Middle frontal gyrus (tissue), 1 donor: ENCODE data around the gene NAA30.

Experiments used
- DNase-seq: peaks from one replicate; pipeline ENCODE4 v3.0.0-alpha.2; 2015; ENCODE audit warnings: low spot score; ENCODE audit errors: extremely low spot score

The NAA30 gene

GRCh38 chr14:57392830-57393229, 2.4 kb downstream of the NAA30 start:
- no peak for DNase-seq

DNA sequence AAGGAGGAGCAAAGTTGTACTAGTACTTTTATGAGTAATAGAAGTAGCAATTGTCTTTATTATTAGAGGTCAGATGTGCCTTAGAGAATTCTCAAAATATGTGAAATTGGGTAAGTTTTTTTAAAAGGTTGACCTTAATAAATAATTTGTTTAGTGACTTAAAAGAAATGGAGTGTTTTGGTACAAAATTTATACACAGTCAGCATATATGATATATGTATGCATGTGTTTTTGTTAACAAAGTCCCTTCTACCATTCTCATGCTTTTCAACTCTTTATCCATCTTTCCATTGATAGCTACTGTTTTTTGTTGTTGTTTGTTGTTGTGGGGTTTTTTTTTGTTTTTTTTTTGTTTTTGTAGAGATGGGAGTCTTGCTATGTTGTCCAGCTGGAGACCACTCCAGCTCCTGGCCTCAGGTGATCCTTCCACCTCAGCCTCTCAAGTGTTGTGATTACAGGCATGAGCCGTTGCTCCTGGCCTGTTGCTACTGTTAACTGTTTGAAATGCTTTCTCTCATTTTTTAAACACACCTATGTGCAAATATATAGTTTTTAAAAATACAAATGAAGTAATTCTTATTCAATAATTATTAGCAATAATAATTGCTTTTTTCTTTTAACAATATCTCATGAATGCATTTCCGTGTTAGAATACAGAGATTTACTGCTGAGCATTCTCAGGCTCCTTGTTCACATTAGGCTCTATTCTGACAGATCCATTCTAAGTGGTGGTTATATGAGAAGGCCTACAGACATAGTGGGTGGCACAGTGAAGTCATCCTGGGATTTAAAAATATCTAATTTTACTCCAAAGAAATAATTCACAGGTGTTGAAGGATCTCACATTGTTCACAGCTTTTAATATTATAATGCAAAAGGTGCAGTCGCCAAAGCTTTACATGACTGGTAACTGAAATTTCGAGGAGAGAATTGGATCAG, 10.4 kb downstream of the NAA30 start:
- no peak for DNase-seq

GRCh38 chr14:57401501-57401900, 11.1 kb downstream of the NAA30 start:
- no peak for DNase-seq

DNA sequence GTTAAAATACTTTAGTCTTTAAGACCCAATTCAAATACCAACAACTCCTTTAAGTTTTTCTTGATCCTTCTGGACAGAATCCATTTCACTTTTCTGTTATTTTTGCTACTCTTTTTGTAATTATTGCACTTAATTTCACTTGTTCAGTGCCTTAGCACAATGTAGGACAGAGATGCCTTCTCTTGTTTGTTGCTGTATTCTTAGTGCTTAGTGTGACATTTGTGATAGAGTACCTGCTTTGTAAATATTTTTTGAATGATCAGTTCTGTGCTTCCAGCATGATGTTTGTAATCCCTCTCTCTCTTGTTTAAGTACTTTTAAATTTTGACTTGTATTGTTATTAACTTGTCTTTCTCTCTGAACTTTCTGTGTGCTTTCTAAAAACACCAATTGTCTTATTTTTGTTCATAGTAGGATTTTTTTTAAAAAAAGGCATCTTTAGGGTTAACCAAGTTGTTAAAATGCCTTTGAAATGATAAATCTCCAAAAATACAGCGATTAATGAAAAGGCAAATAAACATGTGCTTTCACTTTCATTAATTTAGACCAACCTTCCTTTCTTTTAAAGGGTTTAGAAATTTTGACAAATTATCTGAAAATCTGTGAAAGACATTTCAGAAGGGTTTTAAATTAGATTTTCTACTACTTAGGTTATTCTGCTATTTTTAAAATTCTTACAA, 11.9 kb downstream of the NAA30 start:
- DNase-seq: no peak

DNA sequence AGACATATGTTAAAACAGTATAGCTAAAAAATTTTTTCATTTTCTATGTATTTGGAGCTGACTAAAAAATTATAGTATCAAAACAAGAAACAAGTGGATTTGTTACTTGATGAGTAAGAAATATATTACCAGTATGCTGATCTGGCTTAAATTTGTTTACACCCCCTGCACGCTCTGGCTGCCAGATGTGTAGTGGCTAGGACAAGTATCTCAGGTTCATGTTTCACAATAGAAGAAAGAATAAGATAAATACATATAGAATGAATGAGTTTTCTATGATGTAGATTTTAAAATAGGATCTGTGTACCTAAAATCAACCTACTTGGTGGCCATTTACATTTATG, 13.1 kb downstream of the NAA30 start:
- DNase-seq: no peak

DNA sequence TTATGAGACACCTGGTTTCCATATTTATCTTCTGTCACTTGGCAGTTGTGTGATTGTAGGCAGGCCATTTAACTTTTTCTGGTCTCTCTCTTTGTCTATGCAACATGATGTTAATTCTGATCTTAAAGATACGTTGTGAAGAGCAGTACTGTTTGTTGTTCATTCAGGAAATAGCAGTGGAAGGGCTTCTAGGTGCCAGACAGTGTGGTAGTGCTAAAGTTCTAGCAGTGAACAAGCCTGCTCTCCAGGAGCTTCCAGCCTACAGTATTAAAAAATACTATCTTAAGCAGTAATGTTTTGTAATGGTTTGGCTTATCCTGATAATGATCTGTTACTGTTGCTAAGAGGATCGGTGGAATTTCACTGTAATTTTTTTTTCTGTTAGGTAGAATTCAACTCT, 15.2 kb downstream of the NAA30 start:
- DNase-seq: no peak

GRCh38 chr14:57408037-57408436, 17.7 kb downstream of the NAA30 start:
- DNase-seq: no peak

DNA sequence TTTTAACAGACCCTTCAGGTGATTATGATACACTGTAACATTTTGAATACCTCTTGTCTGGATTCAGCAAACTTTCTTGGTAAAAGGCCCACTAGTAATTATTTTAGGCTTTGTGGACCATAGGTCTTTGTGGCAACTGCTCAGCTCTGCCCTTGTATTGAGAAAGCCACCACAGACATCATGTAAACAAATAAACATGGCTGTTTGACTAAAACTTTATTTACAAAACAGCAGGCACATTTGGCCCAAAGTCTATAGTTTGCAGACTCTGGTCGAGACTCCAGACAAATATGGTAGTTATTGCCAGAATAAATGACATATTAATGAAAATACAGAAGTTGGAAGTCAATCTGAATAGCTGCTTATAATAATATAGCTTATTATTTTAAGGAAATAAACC, 18.2 kb downstream of the NAA30 start:
- DNase-seq: no peak

DNA sequence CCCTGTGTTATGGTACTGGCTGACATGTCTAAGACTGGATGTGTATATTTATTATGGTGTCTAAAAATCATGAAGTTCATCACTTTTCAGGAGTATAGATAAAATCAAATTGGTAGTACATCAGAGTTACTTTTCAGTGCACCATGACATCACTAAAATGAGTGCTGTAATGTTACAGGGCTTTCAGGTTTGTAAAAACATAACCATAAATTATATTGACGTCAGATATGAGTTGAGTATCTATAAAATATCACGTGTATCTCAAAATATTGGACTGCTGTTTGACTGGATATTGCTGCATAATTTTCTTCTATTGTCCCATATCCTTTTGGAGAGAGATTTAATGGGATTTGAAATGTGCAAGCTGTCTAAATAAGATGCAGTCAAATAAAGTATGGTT, 22.0 kb downstream of the NAA30 start:
- no peak for DNase-seq

DNA sequence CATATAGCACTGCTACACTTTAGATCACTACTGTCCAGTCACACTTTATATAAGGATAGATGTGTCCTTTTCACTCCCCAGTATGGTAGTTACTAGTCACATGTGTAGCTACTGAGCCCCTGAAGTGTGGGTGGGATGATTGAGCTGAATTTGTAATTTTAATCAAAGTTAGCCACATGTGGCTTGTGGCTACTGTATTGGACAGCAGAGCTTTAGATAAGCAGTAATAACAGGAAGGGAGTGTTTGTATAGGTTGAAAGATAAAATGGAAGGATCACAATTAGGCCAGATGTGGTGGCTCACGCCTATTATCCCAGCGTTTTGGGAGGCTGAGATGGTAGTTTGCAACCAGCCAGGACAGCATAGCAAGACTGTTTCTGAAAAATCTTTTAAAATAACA, 23.5 kb downstream of the NAA30 start:
- no peak for DNase-seq

DNA sequence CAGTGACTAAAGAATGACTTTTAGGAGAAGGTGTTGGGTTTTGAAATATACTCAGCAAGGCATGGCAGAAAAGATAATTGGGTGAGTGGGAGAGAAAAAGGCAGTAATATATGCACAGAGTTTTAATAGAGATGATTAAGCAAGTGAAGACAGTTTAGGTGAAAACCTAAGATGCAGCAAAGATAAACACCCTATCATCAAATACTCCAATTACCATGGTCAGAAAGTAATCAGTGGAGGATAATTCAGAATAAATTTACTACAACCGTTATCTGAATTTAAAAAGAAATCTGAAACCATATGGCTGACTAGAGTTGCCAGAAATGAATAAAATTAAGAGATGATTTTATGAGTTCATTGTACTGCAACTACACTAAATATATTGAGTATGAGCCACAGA, 26.8 kb downstream of the NAA30 start:
- no peak for DNase-seq

DNA sequence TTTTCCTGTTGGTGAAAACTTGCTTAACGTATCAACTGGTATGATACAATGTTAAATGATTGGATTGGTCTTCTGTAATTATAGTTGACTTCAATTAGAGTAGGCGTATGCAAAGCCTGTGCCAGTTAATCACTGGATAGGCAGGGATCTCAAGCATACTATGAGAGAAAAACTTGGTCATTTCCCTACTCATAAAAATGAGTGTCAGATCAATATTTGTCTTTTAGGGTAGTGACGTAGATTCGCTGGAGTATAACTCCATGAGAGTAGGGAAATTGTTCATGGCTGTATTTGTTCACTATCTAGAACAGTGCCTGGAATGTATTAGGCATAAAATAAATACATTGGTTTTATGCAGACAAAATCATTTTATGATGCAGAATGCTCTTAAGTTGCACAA, 28.6 kb downstream of the NAA30 start:
- DNase-seq: no peak

GRCh38 chr14:57420033-57420432, 29.6 kb downstream of the NAA30 start:
- no peak for DNase-seq

DNA sequence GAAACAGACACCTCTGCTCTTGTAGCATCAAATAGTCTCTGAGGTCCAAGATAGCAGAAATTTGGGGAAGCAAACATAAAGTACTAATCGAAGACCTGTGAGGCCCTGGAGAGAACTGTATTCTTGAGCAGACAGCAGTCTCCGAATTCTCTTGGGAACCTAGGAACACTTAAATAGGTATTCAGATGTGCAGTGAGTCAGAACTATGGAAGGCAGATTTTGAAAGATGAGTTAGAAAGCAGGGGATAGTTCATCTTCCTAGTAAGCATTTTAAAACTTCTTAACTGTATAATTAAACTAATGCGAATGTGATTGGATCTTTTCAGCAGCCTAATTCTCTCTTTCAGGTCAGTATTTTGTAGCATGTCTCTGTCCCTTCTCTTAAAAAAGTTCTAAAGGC, 30.6 kb downstream of the NAA30 start:
- DNase-seq: no peak

GRCh38 chr14:57435923-57436322, 45.5 kb downstream of the NAA30 start:
- DNase-seq: no peak

DNA sequence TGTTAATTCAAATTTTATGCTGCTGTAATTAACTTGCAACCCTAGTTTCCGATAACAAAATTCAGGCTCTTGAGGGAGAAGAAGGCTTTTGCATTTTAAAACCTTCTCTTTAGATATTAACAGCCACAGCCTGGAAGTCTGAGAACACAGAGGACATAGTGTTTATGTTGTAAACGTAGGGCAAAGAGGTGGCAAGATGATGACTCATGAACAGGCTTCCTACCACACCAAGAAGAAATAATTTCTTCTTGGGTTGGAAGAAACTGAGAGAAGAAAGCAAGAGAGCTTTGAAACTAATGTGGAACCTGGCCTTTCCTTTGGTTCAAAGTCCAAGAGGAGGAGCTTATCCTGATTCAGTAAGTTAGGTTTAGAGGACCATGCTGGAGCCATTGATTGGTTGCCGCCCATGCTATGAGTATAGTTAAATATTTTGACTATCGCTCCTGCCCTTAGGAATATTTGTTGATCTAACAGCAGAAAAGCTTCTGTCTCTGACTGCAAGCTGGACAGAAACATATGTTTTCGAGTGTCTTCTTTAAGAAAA, 71.5 kb downstream of the NAA30 start:
- no peak for DNase-seq

GRCh38 chr14:57462551-57462950, 72.2 kb downstream of the NAA30 start:
- no peak for DNase-seq

DNA sequence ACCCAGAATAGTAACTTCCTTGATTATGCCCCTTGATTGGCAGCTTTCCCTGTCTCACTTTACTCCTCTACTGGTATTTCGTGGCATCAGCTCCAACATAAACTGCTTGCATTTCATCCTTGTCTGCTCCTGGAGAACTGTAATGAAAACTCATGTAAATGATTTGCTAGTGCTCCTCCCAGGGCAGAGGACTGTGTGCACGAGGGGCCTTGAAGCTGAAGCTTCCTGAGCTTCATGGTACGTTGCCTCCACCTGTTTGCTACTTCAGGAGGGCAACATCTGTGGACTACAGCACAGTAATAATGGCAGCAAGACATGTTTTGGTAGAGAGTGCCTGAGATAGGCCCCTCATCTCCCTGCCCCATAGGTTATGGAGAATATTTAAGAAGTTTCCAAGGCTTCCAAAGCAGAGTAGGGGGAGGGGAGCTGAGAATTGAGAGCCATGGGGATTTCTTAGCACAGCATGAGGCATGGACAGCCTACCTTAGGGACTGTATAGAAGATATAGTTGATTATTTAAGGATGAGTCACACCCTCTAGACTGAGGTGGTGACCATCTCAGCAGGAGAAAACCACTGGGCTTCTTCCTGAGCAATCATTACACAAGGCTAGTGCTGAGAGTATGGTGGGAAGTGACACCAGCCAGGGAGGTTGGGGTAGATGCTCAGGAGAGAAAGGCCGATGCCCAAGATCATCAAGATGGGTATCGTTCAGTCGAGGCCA, 73.8 kb downstream of the NAA30 start:
- no peak for DNase-seq
